HEK293T (cell line): ENCODE measurements around the gene RNFT2.

Source experiments
- ARNT ChIP-seq: fragments of 450-650 bp; IDR thresholded peaks from 2 replicates; pipeline ENCODE4 v1.6.1; 2017; ENCODE audit warnings: mild to moderate bottlenecking
- BHLHE40 ChIP-seq: fragments of 450-650 bp; IDR thresholded peaks from 2 replicates; pipeline ENCODE4 v1.6.1; 2016; ENCODE audit warnings: mild to moderate bottlenecking, moderate library complexity, borderline replicate concordance
- L3MBTL2 ChIP-seq: fragments of 450-650 bp; conservative IDR thresholded peaks from 2 replicates; pipeline ENCODE4 v1.6.1; 2016; ENCODE audit warnings: mild to moderate bottlenecking
- NFRKB ChIP-seq: fragments of 450-650 bp; IDR thresholded peaks from 2 replicates; pipeline ENCODE4 v1.6.1; 2016; ENCODE audit warnings: mild to moderate bottlenecking, moderate library complexity
- SP1 ChIP-seq: fragments of 450-650 bp; IDR thresholded peaks from 2 replicates; pipeline ENCODE4 v1.6.1; 2017
- SUZ12 ChIP-seq: fragments of 450-650 bp; IDR thresholded peaks from 2 replicates; pipeline ENCODE4 v1.6.1; 2016; ENCODE audit warnings: mild to moderate bottlenecking
- TARDBP ChIP-seq: fragments of 450-650 bp; IDR thresholded peaks from 2 replicates; pipeline ENCODE4 v1.6.1; 2016

GRCh38 chr12:116833474-116833873 is 95.4 kb downstream of the RNFT2 start:
- no peak for TF ChIP-seq ARNT
- no peak for TF ChIP-seq NFRKB
- TF ChIP-seq L3MBTL2: no peak
- TF ChIP-seq BHLHE40: no peak
- no peak for TF ChIP-seq SUZ12
- no peak for TF ChIP-seq SP1
- no peak for TF ChIP-seq TARDBP
